ENCODE results near the gene PUM1. TPM values are rescaled to one million over a fixed set of nuclear protein-coding genes. Genes with fewer than 3 reads are reported as not detected.
"Not testable (repeated sequence)": the region's sequence is repeated elsewhere in the genome, so short reads cannot be mapped to it uniquely, and the experiment has no call there.

Gene PUM1
- total RNA-seq: 121 and 125 TPM in 2 replicates

- intact Hi-C loops (cut with micrococcal nuclease): loop anchor here (1.0 to 2.0 kb wide), 4 partner anchors 11 to 232 kb away; partner anchors contain the start of gene ZCCHC17
- Mint-ChIP-seq H3K36me3 (ENCODE audit: low read depth) (peaks cover 25% of the 10 kb centered on the region), H3K4me1 (ENCODE audit: low read depth) (peaks cover 20% of the 10 kb centered on the region), H3K4me3 (ENCODE audit: low read depth) (peak within 1 kb of the TSS; percentile 99), H3K27ac (peak within 1 kb of the TSS; percentile 96), H3K9me3 (no peaks in the 10 kb centered on the region), H3K27me3 (ENCODE audit: low read depth) (no peaks in the 10 kb centered on the region)
- DNase-seq (ENCODE audit: low spot score): peak; percentile 98
These were observed at the start of gene PUM1 for GRCh38 chr1:31065310-31066217. TSS of gene PUM1 (minus strand) at chr1:31065717. CDS start at chr1:31059566, 6,151 bp downstream.

GRCh38 chr1:31112266-31112935, 46.9 kb upstream of the PUM1 start:
- no peaks in the 10 kb centered on the region for H3K9me3 Mint-ChIP-seq
- H3K27ac Mint-ChIP-seq: no peak overlapping the region
- no peaks in the 10 kb centered on the region for H3K36me3 Mint-ChIP-seq (ENCODE audit: low read depth)
- DNase-seq (ENCODE audit: low spot score): no peak
- intact Hi-C loops (cut with micrococcal nuclease): no loop called here
- H3K27me3 Mint-ChIP-seq (ENCODE audit: low read depth): peaks cover 14% of the 10 kb centered on the region
- H3K4me1 Mint-ChIP-seq (ENCODE audit: low read depth): no peaks in the 10 kb centered on the region
- no peak overlapping the region for H3K4me3 Mint-ChIP-seq (ENCODE audit: low read depth)

- DNase-seq (ENCODE audit: low spot score): no peak
- Mint-ChIP-seq H3K9me3 (no peaks in the 10 kb centered on the region), H3K4me3 (ENCODE audit: low read depth) (no peak overlapping the region), H3K27ac (no peak overlapping the region), H3K27me3 (ENCODE audit: low read depth) (peaks cover 12% of the 10 kb centered on the region), H3K4me1 (ENCODE audit: low read depth) (no peaks in the 10 kb centered on the region), H3K36me3 (ENCODE audit: low read depth) (no peaks in the 10 kb centered on the region)
- intact Hi-C loops (cut with micrococcal nuclease): no loop called here
These were observed 45.9 kb upstream of the PUM1 start for GRCh38 chr1:31111290-31111951.

GRCh38 chr1:31110846-31111245, 45.3 kb upstream of the PUM1 start:
- intact Hi-C loops (cut with micrococcal nuclease): no loop called here
- Mint-ChIP-seq H3K4me1 (ENCODE audit: low read depth) (no peaks in the 10 kb centered on the region), H3K27ac (no peak overlapping the region), H3K9me3 (no peaks in the 10 kb centered on the region), H3K27me3 (ENCODE audit: low read depth) (peaks cover 8% of the 10 kb centered on the region), H3K36me3 (ENCODE audit: low read depth) (no peaks in the 10 kb centered on the region), H3K4me3 (ENCODE audit: low read depth) (no peak overlapping the region)
- no peak for DNase-seq (ENCODE audit: low spot score)

- Mint-ChIP-seq H3K36me3 (ENCODE audit: low read depth) (no peaks in the 10 kb centered on the region), H3K4me3 (ENCODE audit: low read depth) (no peak overlapping the region), H3K9me3 (no peaks in the 10 kb centered on the region), H3K27me3 (ENCODE audit: low read depth) (peaks cover 7% of the 10 kb centered on the region), H3K27ac (no peak overlapping the region), H3K4me1 (ENCODE audit: low read depth) (no peaks in the 10 kb centered on the region)
- no peak for DNase-seq (ENCODE audit: low spot score)
- intact Hi-C loops (cut with micrococcal nuclease): no loop called here
These were observed 43.3 kb upstream of the PUM1 start for GRCh38 chr1:31108861-31109260.

- Mint-ChIP-seq H3K9me3 (no peaks in the 10 kb centered on the region), H3K36me3 (ENCODE audit: low read depth) (no peaks in the 10 kb centered on the region), H3K27ac (no peak overlapping the region), H3K4me3 (ENCODE audit: low read depth) (no peak overlapping the region), H3K4me1 (ENCODE audit: low read depth) (no peaks in the 10 kb centered on the region), H3K27me3 (ENCODE audit: low read depth) (peaks cover 6% of the 10 kb centered on the region)
- intact Hi-C loops (cut with micrococcal nuclease): no loop called here
- no peak for DNase-seq (ENCODE audit: low spot score)
These were observed 40.1 kb upstream of the PUM1 start for GRCh38 chr1:31105646-31106045.

GRCh38 chr1:31102501-31102950, 37.0 kb upstream of the PUM1 start:
- Mint-ChIP-seq H3K9me3 (no peaks in the 10 kb centered on the region), H3K36me3 (ENCODE audit: low read depth) (no peaks in the 10 kb centered on the region), H3K4me3 (ENCODE audit: low read depth) (no peak overlapping the region), H3K27ac (no peak overlapping the region), H3K4me1 (ENCODE audit: low read depth) (no peaks in the 10 kb centered on the region), H3K27me3 (ENCODE audit: low read depth) (no peaks in the 10 kb centered on the region)
- intact Hi-C loops (cut with micrococcal nuclease): no loop called here
- no peak for DNase-seq (ENCODE audit: low spot score)

GRCh38 chr1:31101147-31101502, 35.6 kb upstream of the PUM1 start:
- no peak for DNase-seq (ENCODE audit: low spot score)
- Mint-ChIP-seq H3K27me3 (ENCODE audit: low read depth) (no peaks in the 10 kb centered on the region), H3K9me3 (no peaks in the 10 kb centered on the region), H3K27ac (no peak overlapping the region), H3K4me3 (ENCODE audit: low read depth) (no peak overlapping the region), H3K4me1 (ENCODE audit: low read depth) (no peaks in the 10 kb centered on the region), H3K36me3 (ENCODE audit: low read depth) (no peaks in the 10 kb centered on the region)
- intact Hi-C loops (cut with micrococcal nuclease): no loop called here

- Mint-ChIP-seq H3K4me3 (ENCODE audit: low read depth) (no peak overlapping the region), H3K4me1 (ENCODE audit: low read depth) (no peaks in the 10 kb centered on the region), H3K9me3 (no peaks in the 10 kb centered on the region), H3K27ac (no peak overlapping the region), H3K36me3 (ENCODE audit: low read depth) (no peaks in the 10 kb centered on the region), H3K27me3 (ENCODE audit: low read depth) (no peaks in the 10 kb centered on the region)
- intact Hi-C loops (cut with micrococcal nuclease): no loop called here
- no peak for DNase-seq (ENCODE audit: low spot score)
These were observed 33.9 kb upstream of the PUM1 start for GRCh38 chr1:31099293-31100032.

- no peak overlapping the region for H3K4me3 Mint-ChIP-seq (ENCODE audit: low read depth)
- no peaks in the 10 kb centered on the region for H3K9me3 Mint-ChIP-seq
- no peaks in the 10 kb centered on the region for H3K4me1 Mint-ChIP-seq (ENCODE audit: low read depth)
- no peak for DNase-seq (ENCODE audit: low spot score)
- H3K36me3 Mint-ChIP-seq (ENCODE audit: low read depth): no peaks in the 10 kb centered on the region
- intact Hi-C loops (cut with micrococcal nuclease): no loop called here
- H3K27ac Mint-ChIP-seq: no peak overlapping the region
- no peaks in the 10 kb centered on the region for H3K27me3 Mint-ChIP-seq (ENCODE audit: low read depth)
These were observed 30.5 kb upstream of the PUM1 start for GRCh38 chr1:31095985-31096384.

- intact Hi-C loops (cut with micrococcal nuclease): no loop called here
- no peaks in the 10 kb centered on the region for H3K9me3 Mint-ChIP-seq
- no peaks in the 10 kb centered on the region for H3K4me1 Mint-ChIP-seq (ENCODE audit: low read depth)
- no peak overlapping the region for H3K27ac Mint-ChIP-seq
- H3K36me3 Mint-ChIP-seq (ENCODE audit: low read depth): no peaks in the 10 kb centered on the region
- DNase-seq (ENCODE audit: low spot score): no peak
- H3K27me3 Mint-ChIP-seq (ENCODE audit: low read depth): no peaks in the 10 kb centered on the region
- no peak overlapping the region for H3K4me3 Mint-ChIP-seq (ENCODE audit: low read depth)
These were observed 29.9 kb upstream of the PUM1 start for GRCh38 chr1:31095298-31095981.

- H3K36me3 Mint-ChIP-seq (ENCODE audit: low read depth); H3K4me3 Mint-ChIP-seq (ENCODE audit: low read depth); DNase-seq (ENCODE audit: low spot score); H3K27ac Mint-ChIP-seq; intact Hi-C loops (cut with micrococcal nuclease); H3K9me3 Mint-ChIP-seq; H3K27me3 Mint-ChIP-seq (ENCODE audit: low read depth); H3K4me1 Mint-ChIP-seq (ENCODE audit: low read depth): not testable (repeated sequence)
These were observed 22.6 kb upstream of the PUM1 start for GRCh38 chr1:31088081-31088480.

Data from activated T-helper 2 cell treated with anti-CD3 and anti-CD28 coated beads, Interferon-gamma antibody, Interleukin-2, Interleukin-4, amounts not matched to agents 10 μg/mL and 5 μg/mL and 100 μg/mL, durations not matched to agents 14 hours and 24 hours and 36 hours (primary cell).